Common myeloid progenitor, CD34-positive (primary cell): ENCODE data around the gene SLC49A4.
A peak's percentile ranks its signal among the peaks of the same experiment; 100 is the strongest.

Experiments
- CTCF ChIA-PET: fragments of 350-600 bp; sonication (Branson Sonifier 250); formaldehyde crosslinking; loops from one replicate; lab custom pipeline; 2021; ENCODE audit warnings: antibody characterized with exemption; lab: Charles Lee
- POLR2A ChIA-PET: fragments of 350-600 bp; sonication (Branson Sonifier 250); formaldehyde crosslinking; loops from one replicate; lab custom pipeline; 2021; ENCODE audit warnings: antibody characterized with exemption; lab: Charles Lee
- DNase-seq, 3 donors: peaks; one replicate each; pipeline versions ENCODE4 v3.0.0 to v3.0.0-alpha.2; 2013
- H3K27ac ChIP-seq, 2 experiments: 1 replicate in 1 of 2; 2 replicates in 1 of 2; pipeline ENCODE4 v1.7.0; 2013; ENCODE audit warnings: inconsistent platforms in 2 of 2, low read length in 2 of 2, mild to moderate bottlenecking in 2 of 2, low read depth in 1 of 2, moderate library complexity in 1 of 2; ENCODE audit not compliant: severe bottlenecking in 2 of 2, insufficient read depth in 1 of 2, poor library complexity in 1 of 2
- H3K27me3 ChIP-seq, 5 experiments: replicated peaks in 2 of 5; 1 replicate in 3 of 5; 2 replicates in 2 of 5; pipeline versions ENCODE4 v1.6.1 to v1.7.0; 2013; ENCODE audit warnings: low read length in 4 of 5, mild to moderate bottlenecking in 2 of 5, moderate library complexity in 2 of 5, inconsistent platforms in 1 of 5; ENCODE audit not compliant: insufficient read depth in 5 of 5, control insufficient read depth in 4 of 5
- H3K36me3 ChIP-seq, 4 experiments: 1 replicate in 2 of 4; 2 replicates in 2 of 4; pipeline versions ENCODE4 v1.6.1 to v1.7.0; 2013; ENCODE audit warnings: low read length in 3 of 4, control low read depth in 1 of 4, mild to moderate bottlenecking in 1 of 4; ENCODE audit not compliant: control insufficient read depth in 4 of 4, insufficient read depth in 4 of 4
- H3K4me1 ChIP-seq, 4 experiments: 1 replicate in 3 of 4; 2 replicates in 1 of 4; pipeline versions ENCODE4 v1.6.1 to v1.7.1; 2013; ENCODE audit warnings: low read length in 3 of 4, mild to moderate bottlenecking in 3 of 4, control low read depth in 1 of 4, inconsistent platforms in 1 of 4, moderate library complexity in 1 of 4; ENCODE audit not compliant: control insufficient read depth in 4 of 4, insufficient read depth in 4 of 4; ENCODE audit errors: control extremely low read depth in 1 of 4
- H3K4me3 ChIP-seq, 7 experiments: 1 replicate in 4 of 7; 2 replicates in 3 of 7; pipeline versions ENCODE4 v1.5.1 to v1.7.0; 2013; ENCODE audit warnings: mild to moderate bottlenecking in 7 of 7, low read length in 6 of 7, moderate library complexity in 6 of 7, inconsistent platforms in 2 of 7, low read depth in 2 of 7, control low read depth in 1 of 7; ENCODE audit not compliant: insufficient read depth in 4 of 7, control insufficient read depth in 1 of 7; ENCODE audit errors: extremely low read depth in 1 of 7
- H3K9me3 ChIP-seq, 5 experiments: 1 replicate in 4 of 5; 2 replicates in 1 of 5; pipeline versions ENCODE4 v1.6.1 to v1.7.1; 2013; ENCODE audit warnings: low read length in 4 of 5, mild to moderate bottlenecking in 2 of 5, inconsistent platforms in 1 of 5, low read depth in 1 of 5, moderate library complexity in 1 of 5; ENCODE audit not compliant: control insufficient read depth in 4 of 5, insufficient read depth in 2 of 5; ENCODE audit errors: control extremely low read depth in 1 of 5
- WGBS: methylation state at CpG from one replicate; pipeline ENCODE4 v1.1.5; 2013; ENCODE audit not compliant: insufficient coverage; 5-methylcytosine and 5-hydroxymethylcytosine counted together

SLC49A4 gene

DNA sequence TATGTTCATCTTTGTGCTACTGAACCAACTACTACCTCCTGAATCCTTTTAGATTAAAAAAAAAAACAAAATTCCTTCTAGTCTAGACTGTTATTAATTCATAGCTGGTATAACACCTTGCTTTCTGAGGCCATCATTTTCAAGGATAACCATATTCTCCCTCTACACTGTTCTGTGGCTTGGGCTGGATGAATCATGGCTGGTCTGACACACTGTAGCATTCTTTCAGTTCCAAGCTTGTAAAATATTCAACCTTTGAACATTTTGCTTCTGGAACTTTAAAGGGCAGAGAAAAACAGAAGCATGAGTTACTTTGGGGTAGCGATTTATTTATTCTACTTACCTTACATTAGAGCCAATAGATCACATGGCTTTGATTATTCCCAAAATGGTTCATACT is 8.8 kb upstream of the SLC49A4 start:
- POLR2A ChIA-PET: no interaction called here
- WGBS: no CpG with 5 or more reads among the region's 1 CpG
- H3K9me3 ChIP-seq: peaks cover 0 to 2% (median 0%) of the 10 kb centered on the region in 5 experiments
- CTCF ChIA-PET: no interaction called here
- no peak for DNase-seq
- no peak overlapping the region for H3K27ac ChIP-seq
- H3K4me1 ChIP-seq: peaks cover 0 to 7% (median 0%) of the 10 kb centered on the region in 4 experiments
- peaks cover under 1 to 9% (median 6%) of the 10 kb centered on the region in 4 experiments for H3K36me3 ChIP-seq
- no peaks in the 10 kb centered on the region for H3K27me3 ChIP-seq
- no peak overlapping the region for H3K4me3 ChIP-seq

DNA sequence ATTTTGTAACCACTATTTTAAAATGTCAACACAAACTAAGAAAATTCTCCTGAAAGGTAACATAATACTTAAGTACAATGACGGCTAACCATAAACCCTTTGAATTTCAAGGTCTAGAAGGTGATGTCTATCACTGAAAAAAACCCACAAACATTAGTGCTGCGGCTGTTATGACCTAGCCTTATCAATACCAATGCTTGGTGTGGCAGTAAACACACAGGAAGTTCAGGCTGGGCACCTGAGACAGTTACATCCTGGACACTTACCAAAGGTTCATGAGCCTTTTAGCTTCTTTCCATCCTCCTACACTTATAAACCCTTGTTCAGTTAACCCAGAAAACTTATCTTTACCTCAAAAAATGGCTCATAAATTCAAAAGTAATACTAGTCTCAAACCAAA is 7.0 kb upstream of the SLC49A4 start:
- POLR2A ChIA-PET: interaction anchor here (0.8 kb wide), 1 partner anchor 35 kb away, joined by 3 read pairs; no protein-coding TSS in a partner anchor
- no peak overlapping the region for H3K27ac ChIP-seq

DNA sequence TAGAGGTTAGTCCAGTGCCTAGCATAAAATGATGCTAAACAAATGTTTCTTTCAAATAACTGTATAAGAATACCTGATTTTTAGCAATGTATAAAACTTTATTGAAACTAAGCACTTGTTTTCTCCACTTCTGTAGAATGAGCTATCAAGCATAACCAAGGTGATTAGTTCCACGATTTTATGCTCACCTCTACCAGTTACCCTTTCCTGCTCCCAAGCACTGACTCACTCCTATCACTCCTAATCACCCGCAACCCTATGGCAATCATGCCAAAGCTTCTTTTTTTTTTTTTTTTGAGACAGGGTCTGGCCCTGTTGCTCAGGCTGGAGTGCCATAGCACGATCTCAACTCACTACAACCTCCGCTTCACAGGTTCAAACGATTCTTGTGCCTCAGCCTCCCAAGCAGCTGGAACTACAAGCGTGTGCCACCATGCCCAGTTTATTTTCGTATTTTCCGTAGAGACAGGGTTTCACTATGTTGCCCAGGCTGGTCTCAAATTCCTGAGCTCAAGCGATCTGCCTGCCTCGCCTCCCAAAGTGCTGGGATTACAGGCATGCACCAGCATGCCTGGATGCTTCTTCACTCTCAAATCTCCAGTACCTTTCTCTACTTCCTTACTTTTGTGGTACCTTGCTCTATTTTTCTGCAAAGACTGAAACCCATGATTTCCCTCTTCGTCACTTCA is 5.1 kb upstream of the SLC49A4 start:
- 92% methylated on average over 11 of the region's 11 CpGs for WGBS
- Histone ChIP-seq H3K9me3 (no peaks in the 10 kb centered on the region), H3K27me3 (no peaks in the 10 kb centered on the region), H3K36me3 (peaks cover 3 to 5% (median 4%) of the 10 kb centered on the region in 4 experiments), H3K27ac (no peak overlapping the region), H3K4me3 (no peak overlapping the region), H3K4me1 (peaks cover 6 to 26% (median 19%) of the 10 kb centered on the region in 4 experiments)
- DNase-seq: peak in 1 of 3 donors; percentile 34
- POLR2A ChIA-PET: no interaction called here
- CTCF ChIA-PET: interaction anchor here (0.6 kb wide), 1 partner anchor 102 kb away, joined by 3 read pairs; no protein-coding TSS in a partner anchor

More for the DNA sequence above, 7.0 kb upstream of the SLC49A4 start:
- Histone ChIP-seq H3K36me3 (peaks cover 3 to 7% (median 4%) of the 10 kb centered on the region in 4 experiments), H3K4me3 (no peak overlapping the region), H3K27me3 (no peaks in the 10 kb centered on the region), H3K4me1 (peaks cover 0 to 9% (median 2%) of the 10 kb centered on the region in 4 experiments), H3K9me3 (no peaks in the 10 kb centered on the region)
- DNase-seq: no peak
- CTCF ChIA-PET: no interaction called here
- WGBS: 100% methylated on average over 2 of the region's 2 CpGs

DNA sequence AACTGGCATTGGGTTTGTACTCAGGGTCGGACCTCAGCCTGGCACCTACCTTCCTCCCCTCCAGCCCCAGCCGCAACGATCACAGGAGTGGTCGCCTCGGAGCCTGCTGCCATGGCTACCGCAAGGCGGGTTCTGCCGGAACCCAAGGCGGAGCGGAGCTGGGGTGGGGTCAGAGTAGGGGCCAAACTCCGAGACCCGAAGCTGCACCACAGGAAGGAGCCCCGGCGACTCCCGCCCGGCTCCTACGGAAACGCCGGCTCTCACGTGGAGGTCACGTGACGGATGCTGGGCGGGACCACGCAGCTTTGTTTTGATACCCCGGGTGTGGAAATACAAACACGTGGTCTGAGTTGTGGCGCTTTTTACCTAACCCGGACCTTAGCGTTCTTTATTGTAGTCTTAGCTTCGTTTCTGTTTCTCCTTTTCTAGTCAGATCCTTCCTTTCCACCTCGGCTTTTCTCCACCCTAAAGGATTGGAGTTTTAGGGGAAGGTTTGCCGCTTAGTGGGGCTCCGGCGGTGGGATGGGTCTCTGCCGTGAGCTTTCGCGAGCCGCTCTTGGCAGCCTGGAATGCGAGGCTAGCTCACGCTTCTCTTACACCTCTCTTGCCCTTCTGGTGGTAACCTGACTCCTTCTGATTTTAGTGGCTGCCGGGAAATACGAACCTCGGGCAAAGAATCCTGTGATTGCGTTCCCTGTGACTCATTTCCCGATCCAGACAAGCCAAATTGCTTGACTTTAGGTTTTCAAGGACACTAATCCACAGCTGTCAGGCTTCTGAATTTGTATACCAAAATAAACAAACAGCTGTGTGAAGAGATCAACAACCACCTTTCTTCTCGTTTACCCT is 1.1 kb upstream of the SLC49A4 start, which contains the start of gene HSPBAP1:
Gene HSPBAP1 (minus strand): TSS at position 264 of the 849 bp plus-strand sequence. CDS start 151 bp downstream, at position 113.
- Histone ChIP-seq H3K36me3 (peaks cover 0 to 3% (median 0%) of the 10 kb centered on the region in 4 experiments), H3K27me3 (no peaks in the 10 kb centered on the region), H3K4me3 (peak within 1 kb of the TSS; percentile 63 to 89 (median 77)), H3K4me1 (peaks cover 9 to 34% (median 29%) of the 10 kb centered on the region in 4 experiments), H3K9me3 (no peaks in the 10 kb centered on the region), H3K27ac (peak within 1 kb of the TSS; percentile 65 to 85)
- peak; percentile 91 to 95 (median 94) for DNase-seq
- WGBS: 0% methylated on average over 33 of the region's 46 CpGs
- ChIA-PET POLR2A (interaction anchor here (0.5 to 0.7 kb wide), 3 partner anchors 23 to 1092 kb away, joined by 3 to 4 read pairs (median 4); no protein-coding TSS in a partner anchor), CTCF (interaction anchor here (1.0 kb wide), 1 partner anchor 38 kb away, joined by 6 read pairs; no protein-coding TSS in a partner anchor)

DNA sequence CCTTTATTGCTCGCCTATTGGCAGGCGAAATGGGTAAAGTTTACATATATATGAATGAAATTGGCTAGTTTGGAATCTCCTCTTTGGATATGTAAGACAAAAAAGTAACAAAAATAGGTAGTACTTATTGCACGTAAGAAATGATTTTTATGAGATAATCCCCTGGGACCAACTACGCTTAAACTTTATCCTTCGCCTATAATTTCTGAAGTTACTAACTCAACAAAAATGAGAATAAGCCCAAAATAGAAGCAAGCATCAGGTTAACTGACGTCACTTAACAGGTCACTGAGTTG is 438 bp upstream of the SLC49A4 start:
- POLR2A ChIA-PET: interaction anchor here (0.7 kb wide), 1 partner anchor 107 kb away, joined by 4 read pairs; no protein-coding TSS in a partner anchor
- Histone ChIP-seq H3K4me3 (peak overlapping the region; percentile 54 to 89 (median 77)), H3K9me3 (no peaks in the 10 kb centered on the region), H3K27me3 (no peaks in the 10 kb centered on the region), H3K36me3 (peaks cover 0 to 3% (median under 1%) of the 10 kb centered on the region in 4 experiments), H3K27ac (peak overlapping the region; percentile 43 to 85), H3K4me1 (peaks cover 9 to 34% (median 29%) of the 10 kb centered on the region in 4 experiments)
- CTCF ChIA-PET: no interaction called here
- DNase-seq: no peak
- 2% methylated on average over 4 of the region's 6 CpGs for WGBS

DNA sequence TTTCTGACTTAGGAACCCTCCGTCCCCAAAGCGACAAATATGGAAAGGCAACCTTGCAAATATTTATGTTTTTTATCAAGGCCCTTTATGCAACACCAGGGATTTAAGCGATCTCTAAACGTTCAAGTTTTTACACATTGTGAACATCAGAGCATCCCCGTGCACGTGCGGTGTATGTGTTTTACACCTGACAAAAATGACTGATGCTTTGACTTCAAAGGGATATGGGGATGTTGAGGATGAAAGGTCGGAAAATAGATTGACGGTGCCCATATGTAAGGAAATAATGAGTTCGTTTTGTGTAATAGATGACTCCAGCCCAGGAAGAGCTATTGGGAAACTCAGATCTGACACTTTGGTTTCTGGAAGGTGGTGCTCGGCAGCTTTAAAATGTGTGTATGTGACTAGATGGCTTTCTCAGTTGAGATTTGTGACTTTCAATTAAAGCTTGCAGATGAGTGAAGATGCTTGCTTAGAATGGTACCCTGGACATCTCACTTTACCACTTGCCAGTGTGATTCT is 866 bp downstream of the SLC49A4 start:
- Histone ChIP-seq H3K27ac (peak overlapping the region; percentile 43 to 85), H3K9me3 (no peaks in the 10 kb centered on the region), H3K27me3 (no peaks in the 10 kb centered on the region), H3K4me1 (peaks cover 9 to 31% (median 27%) of the 10 kb centered on the region in 4 experiments), H3K4me3 (peak overlapping the region; percentile 54 to 89 (median 77)), H3K36me3 (peaks cover 0 to 3% (median under 1%) of the 10 kb centered on the region in 4 experiments)
- DNase-seq: peak in 1 of 3 donors; percentile 19
- ChIA-PET CTCF (no interaction called here), POLR2A (no interaction called here)
- 41% methylated on average over 9 of the region's 11 CpGs for WGBS
